ENCODE results near the gene MOB3C. TPM values are rescaled to one million over a fixed set of nuclear protein-coding genes. Genes with fewer than 3 reads are reported as not detected.

The MOB3C gene
- total and polyA plus RNA-seq, 2 of the 4 experiments (the other 2 are of a cell fraction): 7.3 to 9.0 TPM

DNA sequence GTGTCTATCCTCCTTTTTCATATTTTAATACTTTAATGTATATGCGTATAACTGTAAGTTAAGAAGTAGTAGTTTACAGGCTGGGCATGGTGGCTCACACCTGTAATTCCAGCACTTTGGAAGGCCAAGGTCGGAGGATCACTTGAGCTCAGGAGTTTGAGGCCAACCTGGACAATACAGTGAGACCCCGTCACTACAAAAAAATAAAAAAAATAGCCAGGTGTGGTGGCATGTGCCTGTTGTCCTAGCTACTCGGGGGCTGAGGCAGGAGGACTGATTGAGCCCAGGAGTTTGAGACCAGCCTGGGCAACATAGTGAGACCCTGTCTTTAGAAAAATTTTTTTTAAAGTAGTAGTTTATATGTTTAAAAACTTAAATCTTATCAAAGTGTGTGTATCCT is 29.2 kb upstream of the MOB3C start:
- Histone ChIP-seq H4K91ac (ENCODE audit: insufficient read depth, low read depth, low read length) (no peak overlapping the region), H4K8ac (ENCODE audit: low read depth in 2 of 2, low read length in 2 of 2) (no peak overlapping the region), H3K4me3 (ENCODE audit: insufficient read depth, low read depth, low read length) (no peak overlapping the region), H2BK5ac (ENCODE audit: low read depth, low read length, poor library complexity, severe bottlenecking) (no peak overlapping the region), H3K9me1 (ENCODE audit: insufficient read depth, low read length) (peaks cover 3% of the 10 kb centered on the region; the same call in 1 of the 2 replicates), H2AK9ac (replicated peaks; ENCODE audit: low read depth, low read length, poor library complexity) (no peak overlapping the region), H3K4ac (ENCODE audit: low read depth, low read length) (no peak overlapping the region; the same call in 1 of the 2 replicates), H2AFZ (replicated peaks; ENCODE audit: low read length, poor library complexity) (no peak overlapping the region), H2BK15ac (ENCODE audit: low read depth, low read length) (no peak overlapping the region), H3K4me1 (ENCODE audit: control insufficient read depth, insufficient read depth, low read length) (peaks cover 4% of the 10 kb centered on the region; the same call in 1 of the 2 replicates), H3K56ac (ENCODE audit: extremely low read depth, insufficient read depth, low read length) (no peak overlapping the region), H2BK120ac (ENCODE audit: low read depth, low read length) (no peak overlapping the region; the same call in 1 of the 2 replicates), H3K18ac (ENCODE audit: low read depth, low read length) (no peak overlapping the region), H4K5ac (ENCODE audit: low read depth, low read length) (no peak overlapping the region), H3K27me3 (ENCODE audit: control insufficient read depth, insufficient read depth, low read length) (no peaks in the 10 kb centered on the region), H3K14ac (replicated peaks; ENCODE audit: low read depth, low read length) (no peak overlapping the region), H2AK5ac (ENCODE audit: low read depth, low read length) (no peak overlapping the region), H3K9me3 (ENCODE audit: control insufficient read depth, insufficient read depth, low read length) (0 out of 2 replicates have a peak, but pooled peaks cover 2% of the 10 kb centered on the region), H3K4me2 (ENCODE audit: low read depth, low read length) (no peak overlapping the region), H3K36me3 (ENCODE audit: control insufficient read depth, insufficient read depth, low read length) (peaks cover 12% of the 10 kb centered on the region), H3K23ac (ENCODE audit: low read depth, low read length) (no peak overlapping the region), H2BK20ac (ENCODE audit: low read depth, low read length) (no peak overlapping the region; the same call in 1 of the 2 replicates), H3K27ac (ENCODE audit: insufficient read depth, low read length) (no peak overlapping the region), H3K9ac (ENCODE audit: low read depth, low read length) (no peak overlapping the region), H3K79me1 (ENCODE audit: low read depth in 1 of 2, low read length in 2 of 2) (0 out of 4 replicates have a peak, but pooled peaks cover 0 to 3% of the 10 kb centered on the region in 2 experiments), H4K20me1 (ENCODE audit: insufficient read depth, low read length) (0 out of 2 replicates have a peak, but pooled peaks cover 3% of the 10 kb centered on the region)
- no peak for ATAC-seq (ENCODE audit: low read depth)
- BruUV-seq (replicated peaks): no TSS peak
- no peak for DNase-seq
- no CpG with 5 or more reads among the region's 4 CpGs for WGBS, 2 experiments (ENCODE audit: extremely low coverage in 2 of 2, insufficient read length in 1 of 2)
- ChIA-PET CTCF (no interaction called here), POLR2A (ENCODE audit: unreplicated experiment) (interaction anchor here (0.6 kb wide), 1 partner anchor 16 kb away, joined by 7 read pairs; no protein-coding TSS in a partner anchor)
- TF ChIP-seq SMC3 (IDR thresholded peaks at IDR 0.05; ENCODE audit: low read depth, low read length) (no peak), RAD21 (IDR thresholded peaks at IDR 0.05; ENCODE audit: low read length) (no peak), CHD1 (IDR thresholded peaks at IDR 0.05; ENCODE audit: low read depth, low read length) (no peak), BHLHE40 (IDR thresholded peaks at IDR 0.05; ENCODE audit: low read depth, low read length) (no peak)
- TF ChIP-seq, protein P1, sequence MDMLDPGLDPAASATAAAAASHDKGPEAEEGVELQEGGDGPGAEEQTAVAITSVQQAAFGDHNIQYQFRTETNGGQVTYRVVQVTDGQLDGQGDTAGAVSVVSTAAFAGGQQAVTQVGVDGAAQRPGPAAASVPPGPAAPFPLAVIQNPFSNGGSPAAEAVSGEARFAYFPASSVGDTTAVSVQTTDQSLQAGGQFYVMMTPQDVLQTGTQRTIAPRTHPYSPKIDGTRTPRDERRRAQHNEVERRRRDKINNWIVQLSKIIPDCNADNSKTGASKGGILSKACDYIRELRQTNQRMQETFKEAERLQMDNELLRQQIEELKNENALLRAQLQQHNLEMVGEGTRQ (IDR thresholded peaks at IDR 0.05; ENCODE audit: low read depth, low read length): no peak
- dilution Hi-C loops (cut with HindIII; ENCODE audit: low sequenced_read_pairs, unreplicated experiment) (no loop called here), in situ Hi-C loops (cut with MboI; ENCODE audit: low sequenced_read_pairs) (no loop called here), intact Hi-C loops (cut with micrococcal nuclease) (no loop called here)

Measured in IMR-90 (cell line).